T-cell (primary cell): Measurements from ENCODE around the gene GEMIN8. TPM values are rescaled to one million over a fixed set of nuclear protein-coding genes. Genes with fewer than 3 reads are reported as not detected.

Experiments
- ATAC-seq, 4 experiments: fragments of 200-7000 bp in 3 of 4; fragments of 150-1000 bp in 1 of 4; cut with Tn5 transposase; replicated peaks in 1 of 4; 1 replicate in 3 of 4; 2 replicates in 1 of 4; pipeline ENCODE4 v1.10.0; 2021; ENCODE audit warnings: moderate library complexity in 3 of 4, mild to moderate bottlenecking in 2 of 4, moderate number of reproducible peaks in 1 of 4
- CTCF ChIA-PET, 2 donors: fragments of 300-600 bp; sonication (Branson Sonifier 250); formaldehyde crosslinking; loops; one replicate each; lab custom pipeline; 2022; ENCODE audit warnings: antibody characterized with exemption in 2 of 2; lab: Charles Lee
- POLR2A ChIA-PET, 2 donors: fragments of 300-600 bp; sonication (Branson Sonifier 250); formaldehyde crosslinking; loops; one replicate each; lab custom pipeline; 2022; ENCODE audit warnings: antibody characterized with exemption in 2 of 2; lab: Charles Lee
- DNase-seq, 35 experiments: peaks; one replicate each; pipeline versions ENCODE4 v3.0.0 to v3.0.0-alpha.2; 2013 to 2023
- H3K27ac ChIP-seq: one replicate; pipeline ENCODE4 v1.5.1; 2013; ENCODE audit warnings: low read length
- H3K27me3 ChIP-seq, 2 experiments: replicated peaks in 1 of 2; 1 replicate in 1 of 2; 2 replicates in 1 of 2; pipeline versions ENCODE4 v1.6.1 to v1.7.0; 2013; ENCODE audit warnings: low read length in 1 of 2, mixed read lengths in 1 of 2; ENCODE audit not compliant: control insufficient read depth in 2 of 2, insufficient read depth in 2 of 2; ENCODE audit errors: extremely low read depth in 1 of 2
- H3K36me3 ChIP-seq, 2 donors: 1 replicate in 1 of 2; 2 replicates in 1 of 2; pipeline versions ENCODE4 v1.6.1 to v1.7.0; 2013; ENCODE audit warnings: low read length in 1 of 2; ENCODE audit not compliant: control insufficient read depth in 2 of 2, insufficient read depth in 1 of 2; ENCODE audit errors: extremely low read depth in 1 of 2
- H3K4me1 ChIP-seq, 2 experiments: 1 replicate in 1 of 2; 2 replicates in 1 of 2; pipeline versions ENCODE4 v1.6.1 to v1.7.0; 2013; ENCODE audit warnings: low read length in 2 of 2, mixed read lengths in 1 of 2; ENCODE audit not compliant: insufficient read depth in 2 of 2, control insufficient read depth in 1 of 2; ENCODE audit errors: extremely low read depth in 1 of 2
- H3K4me3 ChIP-seq, 2 donors: 1 replicate in 1 of 2; 2 replicates in 1 of 2; pipeline versions ENCODE4 v1.5.1 to v1.7.0; 2013; ENCODE audit warnings: mild to moderate bottlenecking in 2 of 2, low read length in 1 of 2, moderate library complexity in 1 of 2; ENCODE audit not compliant: control insufficient read depth in 1 of 2; ENCODE audit errors: extremely low read depth in 1 of 2
- H3K9me3 ChIP-seq: 2 replicates; pipeline ENCODE4 v1.7.0; 2013
- H3K27ac Mint-ChIP-seq, 2 donors: one replicate each; pipeline ENCODE4 v1.8.0; 2020 to 2021; ENCODE audit warnings: mild to moderate bottlenecking in 2 of 2, mixed read lengths in 2 of 2
- H3K27me3 Mint-ChIP-seq, 2 donors: one replicate each; pipeline ENCODE4 v1.8.0; 2021 to 2022; ENCODE audit warnings: mixed read lengths in 2 of 2
- H3K36me3 Mint-ChIP-seq: one replicate; pipeline ENCODE4 v1.8.0; 2021; ENCODE audit warnings: mixed read lengths
- H3K4me1 Mint-ChIP-seq, 3 donors: one replicate each; pipeline ENCODE4 v1.8.0; 2020 to 2022; ENCODE audit warnings: mixed read lengths in 3 of 3, mild to moderate bottlenecking in 1 of 3
- H3K4me3 Mint-ChIP-seq, 3 donors: one replicate each; pipeline ENCODE4 v1.8.0; 2020 to 2022; ENCODE audit warnings: mild to moderate bottlenecking in 3 of 3, mixed read lengths in 3 of 3, moderate library complexity in 3 of 3
- H3K9me3 Mint-ChIP-seq, 3 donors: one replicate each; pipeline ENCODE4 v1.8.0; 2020 to 2022; ENCODE audit warnings: mixed read lengths in 3 of 3
- WGBS: methylation state at CpG from one replicate; pipeline ENCODE4 v1.1.5; 2013; ENCODE audit warnings: missing lambda C conversion rate; ENCODE audit not compliant: insufficient coverage; 5-methylcytosine and 5-hydroxymethylcytosine counted together
- total RNA-seq, 35 experiments: library from RNA in 6 of 35; stranded (reverse) in 6 of 35; fragments of 120-200 nt in 1 of 35; gene quantifications; one replicate each; pipeline versions ENCODE4 v1.2.1 to v1.2.4 and lab custom pipeline; 2013 to 2026

Gene GEMIN8
- total RNA-seq, 5 donors from 2014 or later (not counting 1 experiment from before 2014, with no cell fraction given), result 11.3 to 16.4 (median 15.0) TPM

DNA sequence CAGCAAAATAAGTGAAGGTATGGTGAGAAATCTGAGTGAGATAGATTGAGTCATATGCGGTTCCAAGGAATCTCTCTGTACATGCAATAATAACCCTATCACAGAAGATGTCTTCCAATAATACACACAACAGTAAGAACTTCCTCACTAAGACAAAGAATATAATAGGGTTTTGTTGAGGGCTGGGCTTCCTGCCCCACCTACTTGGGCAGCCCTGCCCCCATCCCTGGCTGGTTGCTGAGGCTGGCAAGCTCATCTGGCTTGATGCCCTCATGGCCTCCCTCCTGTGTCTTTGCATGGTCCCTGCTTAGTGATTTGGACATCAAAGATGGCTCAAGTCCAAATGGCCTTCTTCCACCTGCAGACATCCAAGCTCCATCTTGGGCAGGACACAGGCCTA is 2.7 kb downstream of the GEMIN8 start:
- DNase-seq (peak in 22 of 35 experiments; percentile 2 to 39 (median 18)), ATAC-seq (no peak)
- no peaks in the 10 kb centered on the region for H3K27me3 Mint-ChIP-seq
- Histone ChIP-seq H3K4me3 (no peak overlapping the region), H3K4me1 (peaks cover 4 to 11% of the 10 kb centered on the region in 2 experiments), H3K27ac (no peak overlapping the region), H3K27me3 (no peaks in the 10 kb centered on the region), H3K36me3 (no peaks in the 10 kb centered on the region), H3K9me3 (no peaks in the 10 kb centered on the region)
- no peaks in the 10 kb centered on the region for H3K36me3 Mint-ChIP-seq
- WGBS, result no CpG with 5 or more reads among the region's 1 CpG
- peak overlapping the region in 2 of 3 donors; percentile 28 to 33 for H3K4me3 Mint-ChIP-seq
- ChIA-PET CTCF (no interaction called here), POLR2A (no interaction called here)
- H3K4me1 Mint-ChIP-seq, result peaks cover 37 to 39% (median 39%) of the 10 kb centered on the region in 3 donors
- no peaks in the 10 kb centered on the region for H3K9me3 Mint-ChIP-seq
- peak overlapping the region in 1 of 2 donors; percentile 63 for H3K27ac Mint-ChIP-seq

DNA sequence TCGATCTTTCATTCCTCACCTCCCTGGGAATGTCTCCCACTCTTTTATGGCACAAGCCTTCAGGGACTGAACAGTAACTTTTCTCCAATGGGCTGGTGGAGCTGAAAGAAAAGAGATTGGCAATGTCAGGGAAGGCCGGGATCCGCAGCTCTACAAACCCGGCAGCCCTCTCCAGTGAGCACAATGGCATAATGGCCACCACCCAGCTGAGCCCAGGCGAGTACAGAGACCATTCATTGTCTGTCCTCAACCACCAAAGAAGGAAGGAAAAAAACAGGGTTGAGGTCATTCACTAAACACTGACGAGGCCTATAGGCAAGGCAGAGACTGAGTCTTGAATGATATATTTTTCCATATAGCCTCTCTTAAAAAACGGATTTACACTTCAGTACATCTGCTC is 3.6 kb downstream of the GEMIN8 start:
- ATAC-seq (no peak), DNase-seq (no peak)
- H3K27me3 Mint-ChIP-seq, result no peaks in the 10 kb centered on the region
- Histone ChIP-seq H3K27me3 (no peaks in the 10 kb centered on the region), H3K4me3 (no peak overlapping the region), H3K36me3 (no peaks in the 10 kb centered on the region), H3K4me1 (peaks cover 4 to 9% of the 10 kb centered on the region in 2 experiments), H3K27ac (no peak overlapping the region), H3K9me3 (no peaks in the 10 kb centered on the region)
- POLR2A ChIA-PET, result no interaction called here
- CTCF ChIA-PET, result interaction anchor here in 1 of 2 donors (1.1 kb wide), 1 partner anchor 26 kb away, joined by 3 read pairs; no protein-coding TSS in a partner anchor
- H3K4me3 Mint-ChIP-seq, result peak overlapping the region in 1 of 3 donors; percentile 15
- no peaks in the 10 kb centered on the region for H3K36me3 Mint-ChIP-seq
- no peaks in the 10 kb centered on the region for H3K9me3 Mint-ChIP-seq
- WGBS, result no CpG with 5 or more reads among the region's 7 CpGs
- peaks cover 36 to 39% (median 37%) of the 10 kb centered on the region in 3 donors for H3K4me1 Mint-ChIP-seq
- H3K27ac Mint-ChIP-seq, result no peak overlapping the region

GRCh38 chrX:14022019-14022418 is 7.7 kb downstream of the GEMIN8 start:
- POLR2A ChIA-PET, result no interaction called here
- H3K27ac Mint-ChIP-seq, result no peak overlapping the region
- peaks cover 9 to 11% (median 9%) of the 10 kb centered on the region in 3 donors for H3K4me1 Mint-ChIP-seq
- Histone ChIP-seq H3K4me3 (no peak overlapping the region), H3K36me3 (peaks cover 0 to 13% of the 10 kb centered on the region in 2 donors), H3K9me3 (no peaks in the 10 kb centered on the region), H3K27me3 (no peaks in the 10 kb centered on the region), H3K27ac (no peak overlapping the region), H3K4me1 (peaks cover 0 to under 1% of the 10 kb centered on the region in 2 experiments)
- H3K27me3 Mint-ChIP-seq, result no peaks in the 10 kb centered on the region
- H3K36me3 Mint-ChIP-seq, result peaks cover 9% of the 10 kb centered on the region
- CTCF ChIA-PET, result no interaction called here
- ATAC-seq (no peak), DNase-seq (no peak)
- H3K9me3 Mint-ChIP-seq, result no peaks in the 10 kb centered on the region
- no peak overlapping the region for H3K4me3 Mint-ChIP-seq

DNA sequence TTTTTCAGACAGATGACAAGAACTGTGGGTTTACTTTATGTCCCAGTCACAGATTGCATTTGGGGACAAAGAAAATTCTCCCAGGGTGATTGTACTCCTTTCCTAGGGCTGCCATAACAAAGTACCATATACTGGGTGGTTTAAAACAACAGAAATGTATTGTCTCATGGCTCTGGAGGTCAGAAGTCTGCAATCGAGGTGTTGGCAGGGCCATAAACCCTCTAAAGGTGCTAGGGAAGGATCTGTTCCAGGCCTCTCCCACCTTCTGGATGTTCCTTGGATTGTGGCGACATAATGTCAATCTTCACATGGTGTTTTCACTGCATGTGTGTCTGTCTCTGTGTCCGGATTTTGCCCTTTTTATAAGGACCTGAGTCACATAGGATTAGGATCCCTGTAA is 12.3 kb downstream of the GEMIN8 start:
- ChIA-PET CTCF (no interaction called here), POLR2A (no interaction called here)
- H3K9me3 Mint-ChIP-seq, result no peaks in the 10 kb centered on the region
- Histone ChIP-seq H3K9me3 (no peaks in the 10 kb centered on the region), H3K36me3 (peaks cover 0 to 21% of the 10 kb centered on the region in 2 donors), H3K4me1 (no peaks in the 10 kb centered on the region), H3K27me3 (no peaks in the 10 kb centered on the region), H3K4me3 (no peak overlapping the region), H3K27ac (no peak overlapping the region)
- H3K4me1 Mint-ChIP-seq, result peaks cover 0 to 1% (median 0%) of the 10 kb centered on the region in 3 donors
- H3K27ac Mint-ChIP-seq, result no peak overlapping the region
- DNase-seq (no peak), ATAC-seq (no peak)
- no peaks in the 10 kb centered on the region for H3K27me3 Mint-ChIP-seq
- no CpG with 5 or more reads among the region's 3 CpGs for WGBS
- peaks cover 20% of the 10 kb centered on the region for H3K36me3 Mint-ChIP-seq
- H3K4me3 Mint-ChIP-seq, result no peak overlapping the region

DNA sequence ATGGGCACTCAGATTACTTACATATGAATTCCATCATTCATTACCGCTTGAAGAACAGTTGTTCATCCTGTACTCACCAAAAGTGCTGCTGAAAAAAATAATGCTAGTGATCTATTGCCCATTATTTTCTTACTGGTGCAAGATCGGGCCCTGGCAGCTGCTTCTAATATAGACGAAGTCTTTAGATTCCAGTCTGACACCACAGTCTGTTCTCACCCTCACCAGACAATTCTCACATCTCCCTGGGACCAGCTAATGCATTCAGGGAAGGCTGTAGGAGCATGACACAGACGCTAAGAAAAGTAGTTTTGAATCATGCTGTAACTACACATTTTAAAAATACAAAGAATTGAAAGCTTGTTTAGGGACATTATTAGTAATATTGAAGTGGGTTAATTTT is 13.8 kb downstream of the GEMIN8 start:
- POLR2A ChIA-PET, result no interaction called here
- H3K27ac ChIP-seq, result no peak overlapping the region

DNA sequence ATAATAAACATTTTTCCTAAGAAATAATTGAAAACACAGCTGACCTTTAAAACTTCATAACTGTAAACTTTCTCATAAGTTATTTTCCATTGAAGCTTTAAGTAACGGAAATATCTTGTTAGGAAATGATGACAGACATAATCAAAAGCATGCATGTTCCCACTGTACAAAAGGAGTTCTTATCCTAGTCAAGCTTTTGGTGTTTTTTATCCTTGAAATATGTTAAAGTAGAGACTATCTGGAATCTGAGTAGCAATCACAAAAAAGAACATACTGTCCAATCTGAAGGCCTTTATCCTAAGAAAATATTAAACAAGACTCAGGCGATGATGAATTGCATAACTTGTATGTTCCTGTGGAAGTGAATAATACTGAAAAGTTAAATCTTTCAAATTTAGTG is 14.4 kb downstream of the GEMIN8 start:
- H3K4me3 Mint-ChIP-seq, result no peak overlapping the region
- DNase-seq (no peak), ATAC-seq (no peak)
- Histone ChIP-seq H3K27ac (no peak overlapping the region), H3K9me3 (no peaks in the 10 kb centered on the region), H3K4me3 (no peak overlapping the region), H3K27me3 (no peaks in the 10 kb centered on the region), H3K4me1 (no peaks in the 10 kb centered on the region), H3K36me3 (peaks cover 0 to 16% of the 10 kb centered on the region in 2 donors)
- H3K36me3 Mint-ChIP-seq, result peaks cover 25% of the 10 kb centered on the region
- ChIA-PET CTCF (no interaction called here), POLR2A (no interaction called here)
- no peaks in the 10 kb centered on the region for H3K27me3 Mint-ChIP-seq
- no peak overlapping the region for H3K27ac Mint-ChIP-seq
- WGBS, result no CpG with 5 or more reads among the region's 2 CpGs
- peaks cover 0 to 1% (median 0%) of the 10 kb centered on the region in 3 donors for H3K4me1 Mint-ChIP-seq
- H3K9me3 Mint-ChIP-seq, result no peaks in the 10 kb centered on the region

More for the DNA sequence above, 13.8 kb downstream of the GEMIN8 start:
- Mint-ChIP-seq H3K4me1 (peaks cover 0 to 1% (median 0%) of the 10 kb centered on the region in 3 donors), H3K4me3 (no peak overlapping the region), H3K36me3 (peaks cover 21% of the 10 kb centered on the region), H3K27me3 (no peaks in the 10 kb centered on the region), H3K27ac (no peak overlapping the region), H3K9me3 (no peaks in the 10 kb centered on the region)
- no peak overlapping the region for H3K4me3 ChIP-seq
- H3K36me3 ChIP-seq, result peaks cover 0 to 21% of the 10 kb centered on the region in 2 donors
- no peak for ATAC-seq
- H3K4me1 ChIP-seq, result no peaks in the 10 kb centered on the region
- H3K27me3 ChIP-seq, result no peaks in the 10 kb centered on the region
- CTCF ChIA-PET, result interaction anchor here in 1 of 2 donors (0.6 kb wide), 1 partner anchor 1244 kb away, joined by 8 read pairs; no protein-coding TSS in a partner anchor
- DNase-seq, result no peak
- no peaks in the 10 kb centered on the region for H3K9me3 ChIP-seq
- WGBS, result no CpG with 5 or more reads among the region's 4 CpGs
